Sigmoid colon (tissue), 4 donors: ENCODE results near the gene CHD1.

Experiments used
- CTCF ChIP-seq, 4 experiments: fragments of 450-650 bp in 3 of 4; fragments of 200-600 bp in 1 of 4; IDR thresholded peaks; one replicate each; pipeline ENCODE4 v1.5.1; 2016 to 2019; ENCODE audit warnings: antibody characterized with exemption in 4 of 4, mild to moderate bottlenecking in 3 of 4, moderate library complexity in 2 of 4
- EP300 ChIP-seq, 4 donors: sonication (generic); formaldehyde crosslinking; IDR thresholded peaks; one replicate each; pipeline ENCODE4 v1.6.1; 2017; ENCODE audit warnings: antibody characterized with exemption in 4 of 4
- POLR2AphosphoS5 ChIP-seq, 4 donors: sonication (generic); formaldehyde crosslinking; IDR thresholded peaks; one replicate each; pipeline ENCODE4 v1.6.1; 2017; ENCODE audit warnings: antibody characterized with exemption in 4 of 4

GRCh38 chr5:98899456-98899855 lies 29.4 kb downstream of the CHD1 start:
- no peak for TF ChIP-seq POLR2AphosphoS5 (IDR thresholded peaks at IDR 0.05)
- no peak for TF ChIP-seq CTCF (IDR thresholded peaks at IDR 0.05)
- TF ChIP-seq EP300 (IDR thresholded peaks at IDR 0.05), result no peak
